HG03196 (cell line): ENCODE measurements around the gene CIROP.
"Not testable (repeated sequence)": the region's sequence is repeated elsewhere in the genome, so short reads cannot be mapped to it uniquely, and the experiment has no call there.

ENCODE experiments used
- ATAC-seq: cut with Tn5 transposase; IDR thresholded peaks from one replicate; pipeline ENCODE4 v1.9.1; 2021; ENCODE audit not compliant: unreplicated experiment

CIROP gene

DNA sequence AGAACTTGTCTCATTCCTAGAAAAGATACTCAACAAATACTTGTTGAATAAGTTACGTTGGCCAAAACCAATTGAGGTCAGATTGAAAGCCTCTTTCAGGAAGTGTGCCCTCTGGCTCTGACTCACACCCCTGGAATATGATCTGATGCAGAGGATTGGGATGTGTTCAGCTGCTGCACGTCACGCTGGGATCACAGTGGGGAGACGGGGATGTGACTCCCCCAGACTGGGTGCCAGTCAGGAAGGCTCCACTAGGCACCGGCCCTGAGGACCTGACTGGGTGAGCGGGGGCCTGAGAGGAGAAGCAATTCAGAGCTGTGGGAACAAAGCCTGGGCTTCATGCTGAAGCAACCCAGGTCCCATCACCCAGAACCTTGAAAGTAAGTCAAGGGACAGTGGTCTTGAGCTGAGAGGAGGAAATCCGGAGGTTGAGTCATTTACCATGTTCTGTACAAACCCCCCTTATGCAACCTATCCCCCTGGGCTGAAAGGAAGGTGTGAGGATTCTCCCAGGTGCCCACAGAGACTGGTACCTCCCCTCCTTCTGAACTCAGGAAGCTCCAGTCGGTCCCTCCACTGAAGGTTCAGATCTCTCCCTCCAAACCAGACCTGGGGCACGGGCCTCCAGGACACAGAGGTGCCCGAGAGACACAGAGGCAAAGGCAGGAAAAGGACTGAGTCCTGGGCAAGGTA, 10.4 kb upstream of the CIROP start:
- ATAC-seq = no peak

GRCh38 chr14:23114669-23115038, 9.9 kb upstream of the CIROP start:
- no peak for ATAC-seq

DNA sequence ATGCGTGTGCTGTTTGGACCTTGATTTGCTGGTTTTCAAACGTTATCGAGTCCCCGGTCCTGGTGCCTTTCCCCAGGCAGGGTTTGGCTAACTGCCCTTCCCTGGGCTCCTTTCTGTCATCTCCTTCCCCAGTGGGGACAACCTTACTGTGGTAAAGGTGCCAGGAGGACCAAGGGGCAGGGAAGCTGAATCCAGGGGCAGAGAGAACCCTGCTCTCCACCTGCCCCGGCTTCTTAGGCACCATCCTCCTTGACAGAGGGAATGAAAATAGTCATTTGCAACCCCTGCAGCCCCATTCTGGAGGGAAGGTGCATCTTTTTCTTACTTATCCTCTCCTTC, 9.3 kb upstream of the CIROP start:
- ATAC-seq = no peak

- no peak for ATAC-seq
These were observed 8.8 kb upstream of the CIROP start for GRCh38 chr14:23113431-23114119.

DNA sequence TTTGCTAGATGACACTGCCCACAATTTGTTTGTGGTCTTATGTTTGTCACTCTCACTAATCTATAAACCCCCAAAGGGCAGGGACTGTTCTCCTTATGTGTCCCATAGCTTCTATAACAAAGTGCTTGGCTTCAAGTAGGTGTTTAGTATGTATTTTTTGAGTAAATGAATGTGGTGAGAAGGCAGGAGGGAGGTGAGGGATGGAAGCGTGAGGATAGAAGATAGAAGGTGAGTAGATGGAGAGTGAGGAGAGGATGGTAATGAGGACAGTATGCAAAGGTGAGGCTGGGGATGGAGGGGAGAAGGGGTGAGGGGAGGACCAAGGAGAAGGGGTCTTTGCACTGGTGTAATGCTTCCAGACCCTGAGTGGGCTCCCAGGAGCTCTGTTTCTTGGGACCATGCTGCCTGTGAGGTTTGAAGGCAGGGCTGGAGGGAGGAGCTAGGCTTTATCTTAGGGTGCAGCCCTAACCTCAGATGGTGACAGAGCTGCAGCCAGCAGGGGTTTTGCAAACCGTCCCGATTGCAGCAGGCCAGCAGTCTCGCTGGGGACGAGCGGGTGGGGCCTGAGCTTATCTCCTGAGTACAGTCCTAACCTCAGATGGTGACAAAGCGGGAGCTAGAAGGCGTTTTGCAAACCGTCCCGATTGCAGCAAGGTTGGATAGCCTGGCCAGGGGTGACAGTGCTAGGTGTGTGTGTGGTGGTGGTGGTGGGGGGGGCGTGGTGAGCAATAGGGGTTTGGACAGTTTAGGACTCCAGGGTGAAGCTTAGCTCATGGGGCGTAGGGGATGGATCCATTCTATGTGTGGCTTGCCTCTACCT, 7.8 kb upstream of the CIROP start:
- ATAC-seq = no peak

DNA sequence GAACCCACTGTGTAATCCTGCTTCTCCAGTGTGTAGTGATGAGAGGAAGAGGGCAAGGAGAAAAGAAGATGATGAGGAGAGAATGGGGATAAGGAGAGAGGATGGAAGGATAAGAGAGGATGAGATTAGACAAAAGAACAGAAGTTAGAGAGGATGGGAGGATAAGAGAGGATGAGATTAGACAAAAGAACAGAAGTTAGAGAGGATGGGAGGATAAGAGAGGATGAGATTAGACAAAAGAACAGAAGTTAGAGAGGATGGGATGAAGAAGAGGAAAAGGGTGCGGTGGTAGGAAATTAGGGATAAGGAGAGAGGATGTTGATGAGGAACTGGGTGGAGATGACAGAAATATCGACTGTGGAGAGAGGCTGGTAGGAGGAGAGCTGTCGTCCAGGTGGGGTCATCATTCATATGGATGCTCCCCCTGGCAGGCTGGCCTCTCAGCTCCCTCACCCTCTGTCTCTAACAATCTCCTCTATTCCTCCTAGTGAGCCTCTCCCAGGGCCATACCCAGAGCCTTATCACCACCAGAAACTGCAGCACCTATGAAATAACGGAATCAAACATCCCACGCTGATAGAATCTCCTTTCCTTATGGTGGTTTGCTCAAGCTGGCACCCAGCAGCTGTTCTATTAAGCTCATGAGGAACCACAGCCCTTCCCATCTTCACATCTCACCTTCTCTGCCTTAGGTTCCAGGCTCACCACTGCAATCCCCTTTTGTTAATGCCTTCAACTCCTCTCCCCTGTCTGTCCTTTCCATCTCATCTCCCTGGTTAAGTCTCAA, 6.0 kb upstream of the CIROP start:
- no peak for ATAC-seq

GRCh38 chr14:23109769-23110168, 5.0 kb upstream of the CIROP start:
- no peak for ATAC-seq

DNA sequence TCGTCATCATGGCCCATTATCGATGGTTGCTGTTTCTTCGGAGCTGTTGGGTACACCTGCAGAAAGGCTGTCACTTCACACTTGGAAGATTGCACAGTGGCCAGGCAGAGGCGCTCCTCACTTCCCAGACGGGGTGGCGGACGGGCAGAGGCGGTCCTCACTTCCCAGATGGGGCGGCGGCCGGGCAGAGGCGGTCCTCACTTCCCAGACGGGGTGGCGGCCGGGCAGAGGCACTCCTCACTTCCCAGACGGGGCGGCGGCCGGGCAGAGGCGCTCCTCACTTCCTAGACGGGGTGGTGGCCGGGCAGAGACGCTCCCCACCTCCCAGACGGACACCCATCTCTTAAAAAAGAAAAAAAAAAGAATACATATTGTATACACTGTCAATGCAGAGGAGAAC, 3.4 kb upstream of the CIROP start:
- not testable (repeated sequence) for ATAC-seq

GRCh38 chr14:23107620-23108019, 2.8 kb upstream of the CIROP start:
- ATAC-seq = not testable (repeated sequence)

DNA sequence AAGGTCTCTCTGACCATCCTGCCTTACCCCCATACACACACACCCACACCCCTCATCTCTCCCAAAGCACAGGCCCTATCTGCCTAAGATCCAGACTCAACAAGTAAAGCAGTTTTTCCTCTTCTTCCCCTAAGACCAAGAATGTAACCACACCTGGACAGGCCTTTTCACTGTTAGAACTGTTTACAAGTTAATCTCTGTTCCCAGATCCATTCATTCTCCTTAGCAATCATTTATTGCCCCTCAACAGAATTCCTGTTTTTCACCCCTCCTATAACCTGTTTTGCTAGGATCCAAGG, 1.9 kb upstream of the CIROP start:
- ATAC-seq = no peak

GRCh38 chr14:23105348-23105824, 597 bp upstream of the CIROP start:
- ATAC-seq = no peak

- no peak for ATAC-seq
These were observed 659 bp downstream of the CIROP start for GRCh38 chr14:23104070-23104590.

- no peak for ATAC-seq
These were observed 1.2 kb downstream of the CIROP start for GRCh38 chr14:23103581-23103980.

GRCh38 chr14:23102801-23103200, 2.0 kb downstream of the CIROP start:
- ATAC-seq = no peak

- ATAC-seq = no peak
These were observed 2.7 kb downstream of the CIROP start for GRCh38 chr14:23101986-23102625.

DNA sequence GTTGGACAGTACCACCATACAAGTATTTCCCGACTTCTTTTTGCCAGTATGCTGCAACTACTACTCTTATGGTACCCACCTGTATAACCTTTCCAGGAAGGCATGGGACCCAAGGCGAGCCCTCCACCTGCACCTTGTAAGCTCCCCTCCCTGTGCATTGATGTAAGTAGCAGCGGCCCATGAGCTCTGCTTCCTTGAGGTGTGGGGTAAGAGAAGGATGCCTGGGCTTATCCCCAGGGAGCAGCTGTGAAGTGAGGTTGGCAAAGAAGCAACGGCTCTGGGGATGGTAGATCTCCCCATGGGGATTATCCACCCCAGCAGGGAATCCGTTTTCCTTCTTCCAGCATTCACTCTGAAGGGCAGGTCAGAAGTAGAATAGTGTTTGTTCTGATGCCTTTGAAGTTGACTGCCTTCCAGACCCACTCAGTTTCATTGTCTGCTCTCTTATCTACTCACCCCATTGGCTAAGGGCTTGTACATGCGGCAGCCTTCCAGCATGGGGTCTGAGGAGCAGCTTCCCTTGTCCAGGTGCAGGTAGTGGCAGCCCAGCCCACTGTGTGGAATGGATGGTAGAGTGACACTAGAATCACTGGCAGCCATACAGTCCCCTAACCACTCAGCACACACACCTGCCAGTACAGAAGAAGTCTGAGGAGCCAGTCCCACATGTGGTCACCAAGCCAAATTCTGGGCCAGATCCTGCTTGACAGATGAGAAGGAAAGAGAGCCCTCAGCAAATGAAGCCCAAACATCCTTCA, 3.4 kb downstream of the CIROP start:
- no peak for ATAC-seq

DNA sequence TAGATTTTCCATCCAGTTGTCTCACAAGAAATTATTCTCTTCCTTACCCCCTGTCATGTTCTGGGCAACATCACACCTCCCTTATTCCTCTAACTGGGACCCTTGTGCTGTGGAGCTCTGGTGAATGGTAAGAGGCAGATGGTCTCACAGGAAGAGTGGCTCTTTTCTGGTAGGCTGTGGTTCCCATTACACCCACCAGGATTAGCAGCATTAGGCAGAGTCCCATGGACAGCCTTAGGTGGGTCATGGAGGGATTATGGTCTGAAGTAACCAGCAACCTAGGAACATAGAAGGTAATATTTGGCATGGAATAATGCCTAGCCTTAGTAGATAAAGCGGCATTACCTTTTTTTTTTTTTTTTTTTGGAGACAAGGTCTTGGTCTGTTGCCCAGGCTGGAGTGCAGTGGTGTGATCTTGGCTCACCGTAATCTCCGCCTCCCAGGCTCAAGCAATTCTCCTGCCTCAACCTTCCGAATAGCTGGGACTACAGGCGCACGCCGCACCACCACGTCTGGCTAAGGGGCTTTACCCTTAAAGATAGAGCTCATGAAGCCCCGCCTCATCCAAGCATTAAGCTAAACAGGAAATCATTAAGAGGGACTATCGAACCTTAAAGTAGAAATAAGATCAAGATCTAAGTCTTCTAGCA, 5.5 kb downstream of the CIROP start:
- no peak for ATAC-seq

- no peak for ATAC-seq
These were observed 7.0 kb downstream of the CIROP start for GRCh38 chr14:23097786-23098185.
